Activated T-helper 1 cell treated with anti-CD3 and anti-CD28 coated beads, Interleukin-2, amount 50 U/mL, for 16 hours (primary cell): Measurements from ENCODE around the gene SEC24D.

Experiments
- DNase-seq, 2 donors: peaks; one replicate each; pipeline ENCODE4 v3.0.0-alpha.2; 2020; ENCODE audit warnings: low read depth in 1 of 2, low spot score in 1 of 2

SEC24D gene

DNA sequence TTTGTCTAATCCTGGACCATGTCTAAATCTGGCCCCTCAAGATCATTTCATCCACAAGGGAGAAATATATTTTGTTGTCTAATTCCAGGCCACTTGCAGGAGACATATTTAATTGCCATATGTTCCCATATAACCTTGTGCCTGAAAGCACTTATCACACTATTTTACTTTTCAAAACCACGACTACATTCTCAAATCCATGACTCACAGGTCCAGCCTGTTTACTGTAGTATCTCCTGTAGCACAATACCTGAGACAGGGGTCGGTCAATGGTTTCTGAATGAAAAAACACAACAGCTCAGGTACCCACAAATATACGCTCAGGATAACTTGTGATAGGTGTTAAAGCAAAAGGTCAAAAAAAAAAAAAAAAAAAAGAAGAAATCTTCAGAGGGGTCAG is 60.9 kb downstream of the SEC24D start:
- DNase-seq: no peak

DNA sequence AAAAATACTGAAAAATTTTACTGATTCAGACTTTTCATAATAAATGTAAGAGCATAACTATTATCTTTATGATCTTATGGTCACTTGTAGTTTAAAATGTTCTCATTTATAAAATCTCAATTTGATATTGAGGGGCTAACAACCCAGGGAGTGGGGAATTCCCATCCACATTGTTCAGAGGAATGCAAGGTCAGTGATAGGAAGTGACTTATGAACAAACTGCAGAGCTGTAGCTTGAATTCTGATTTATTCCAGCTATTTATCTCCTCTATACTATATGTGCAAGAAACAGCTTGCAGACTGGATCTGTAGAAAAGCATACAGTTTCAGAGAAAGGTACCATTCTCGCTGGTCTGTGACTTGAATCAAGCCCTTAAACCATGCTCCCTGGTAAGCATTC is 61.6 kb downstream of the SEC24D start:
- no peak for DNase-seq

GRCh38 chr4:118773429-118773792 is 62.5 kb downstream of the SEC24D start:
- DNase-seq: no peak

DNA sequence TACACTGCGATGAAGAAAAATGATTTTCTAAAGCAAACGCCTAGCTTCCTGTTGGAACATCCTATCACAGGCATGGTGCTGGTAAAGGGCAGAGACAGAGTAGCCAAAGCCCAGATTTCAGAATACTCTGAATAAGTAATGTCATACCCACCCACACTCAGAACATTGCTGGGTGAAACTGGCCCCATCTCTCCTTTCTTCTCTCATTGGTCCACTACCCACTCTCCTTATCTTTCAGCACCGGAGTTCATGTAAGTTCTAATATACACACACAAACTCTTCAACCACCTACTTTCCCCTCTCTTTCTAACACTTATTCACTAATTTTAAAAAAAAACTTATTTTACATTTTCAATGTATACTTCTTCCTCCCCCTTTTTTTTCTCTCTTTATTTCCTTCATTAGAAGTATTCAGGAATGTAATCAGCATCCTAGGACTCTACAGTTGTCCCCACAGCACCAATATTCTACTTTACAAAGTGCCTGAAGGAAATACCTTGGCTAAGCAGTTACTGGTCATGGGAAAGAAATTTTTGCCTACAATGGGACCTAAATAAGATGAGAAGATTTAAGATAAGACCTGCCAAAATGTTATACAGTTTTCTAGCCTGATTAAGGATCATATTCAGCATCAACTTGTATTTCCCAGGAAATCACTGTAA is 63.0 kb downstream of the SEC24D start:
- DNase-seq: no peak

GRCh38 chr4:118772081-118772766 is 63.7 kb downstream of the SEC24D start:
- DNase-seq: no peak

GRCh38 chr4:118770741-118771187 is 65.2 kb downstream of the SEC24D start:
- DNase-seq: no peak

DNA sequence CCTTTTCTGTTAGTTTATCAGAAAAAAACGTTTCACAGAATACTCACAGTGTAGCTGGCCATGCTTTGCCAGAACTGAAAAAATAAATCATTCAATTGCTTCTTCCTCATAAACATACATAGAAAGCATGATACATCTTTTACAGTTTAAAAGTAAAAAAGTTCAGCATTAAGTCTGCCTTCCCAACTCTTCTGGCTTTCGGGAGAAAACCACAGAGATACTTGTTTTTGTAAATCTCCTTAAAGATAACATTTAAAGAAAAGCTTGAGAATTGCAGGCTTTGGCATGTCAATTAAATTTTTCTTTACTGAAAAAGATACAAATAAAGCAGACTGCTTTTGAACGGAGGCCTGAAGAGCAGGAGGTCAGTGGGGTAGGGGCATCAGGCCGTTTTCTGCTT is 66.8 kb downstream of the SEC24D start:
- DNase-seq: no peak

DNA sequence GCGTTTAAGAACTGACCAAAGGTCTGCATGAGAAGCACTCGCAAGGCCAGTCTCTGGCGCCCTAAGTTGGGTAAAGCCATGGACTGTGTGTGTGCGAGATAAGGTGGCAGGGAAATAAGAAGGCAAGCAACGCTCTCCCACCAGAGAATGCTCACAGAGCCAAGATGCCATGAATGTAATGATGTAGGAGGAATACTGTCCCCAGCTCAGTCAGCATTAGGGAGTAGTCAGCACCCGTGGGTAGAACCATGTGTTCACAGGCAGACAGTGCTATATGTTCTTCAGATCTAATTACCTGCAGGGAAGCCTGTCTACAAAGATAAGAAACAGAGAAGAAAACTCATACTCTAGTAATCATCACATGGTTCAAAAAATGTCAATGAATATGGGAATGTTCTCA is 68.8 kb downstream of the SEC24D start:
- DNase-seq: no peak

DNA sequence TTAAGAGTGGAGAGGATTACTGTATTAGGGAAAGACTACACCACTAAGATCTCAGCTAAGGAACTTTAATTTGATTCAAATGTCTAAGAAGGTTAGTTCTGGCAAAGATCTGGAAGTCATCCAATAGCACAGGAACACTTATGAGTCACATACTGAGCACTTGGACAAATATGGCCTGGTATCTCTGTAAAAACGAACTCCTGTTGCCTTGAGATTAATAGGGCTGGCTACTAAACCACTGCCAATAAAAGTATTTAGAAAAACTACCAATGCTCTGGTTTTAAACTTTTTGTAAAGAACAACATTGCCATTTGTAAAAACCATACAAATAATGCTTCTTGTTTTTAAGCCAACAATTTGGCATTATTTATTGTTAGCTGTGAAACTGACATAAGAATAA is 70.5 kb downstream of the SEC24D start:
- no peak for DNase-seq

DNA sequence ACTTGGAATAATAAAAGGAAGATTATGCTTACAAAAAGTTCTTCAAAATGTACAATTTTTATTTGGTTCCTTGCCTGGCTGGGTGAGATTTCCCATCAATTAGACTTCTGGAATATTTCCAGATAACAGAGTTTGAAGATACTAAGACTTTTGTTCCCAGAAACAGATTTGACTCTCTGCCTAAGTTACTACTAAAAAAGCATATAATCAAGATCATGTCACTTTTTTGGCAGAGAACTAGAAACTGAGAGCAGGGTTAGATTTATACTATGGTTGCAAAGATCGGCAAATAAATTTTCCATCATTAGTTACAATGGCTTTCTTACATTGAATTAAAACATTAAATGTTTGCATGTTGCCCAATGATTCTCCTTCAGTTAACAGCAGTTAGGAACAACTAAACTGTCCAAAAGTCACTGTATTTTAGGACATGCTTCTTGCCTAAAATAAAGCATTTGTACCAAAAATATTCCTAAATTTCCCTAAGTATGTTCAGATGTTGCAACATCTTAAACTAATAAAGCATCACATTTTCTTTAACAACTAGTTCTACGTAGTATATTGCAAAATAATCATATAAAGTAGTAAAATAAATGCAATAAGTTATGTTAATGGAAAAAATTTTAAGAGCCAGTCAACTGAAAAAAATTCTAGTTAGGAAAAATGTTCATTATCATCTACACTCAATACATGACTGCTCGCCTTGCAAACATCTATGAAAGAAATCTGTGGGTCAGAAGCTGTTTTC is 73.0 kb downstream of the SEC24D start:
- DNase-seq: no peak

GRCh38 chr4:118762155-118762554 is 73.8 kb downstream of the SEC24D start:
- DNase-seq: no peak

- DNase-seq: no peak
Observed at GRCh38 chr4:118761397-118762016, 74.4 kb downstream of the SEC24D start.

GRCh38 chr4:118760493-118760892 is 75.4 kb downstream of the SEC24D start:
- no peak for DNase-seq

DNA sequence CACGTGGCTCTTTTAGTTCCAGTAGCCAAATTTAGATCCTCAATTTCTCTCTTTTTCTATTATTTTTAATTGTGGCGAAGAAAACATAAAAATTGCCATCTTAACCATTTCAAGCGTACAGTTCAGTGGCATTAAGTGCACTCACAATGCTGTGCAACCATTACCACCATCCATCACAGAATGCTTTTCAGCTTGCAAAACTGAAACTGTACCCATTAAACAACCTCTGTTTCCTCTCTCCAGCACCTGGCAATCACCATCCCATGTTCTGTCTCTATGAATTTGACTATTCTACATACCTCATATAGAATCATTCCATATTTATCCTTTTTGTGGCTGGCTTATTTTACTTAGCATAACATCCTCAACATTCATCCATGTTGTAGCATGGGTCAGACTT is 75.8 kb downstream of the SEC24D start:
- no peak for DNase-seq

DNA sequence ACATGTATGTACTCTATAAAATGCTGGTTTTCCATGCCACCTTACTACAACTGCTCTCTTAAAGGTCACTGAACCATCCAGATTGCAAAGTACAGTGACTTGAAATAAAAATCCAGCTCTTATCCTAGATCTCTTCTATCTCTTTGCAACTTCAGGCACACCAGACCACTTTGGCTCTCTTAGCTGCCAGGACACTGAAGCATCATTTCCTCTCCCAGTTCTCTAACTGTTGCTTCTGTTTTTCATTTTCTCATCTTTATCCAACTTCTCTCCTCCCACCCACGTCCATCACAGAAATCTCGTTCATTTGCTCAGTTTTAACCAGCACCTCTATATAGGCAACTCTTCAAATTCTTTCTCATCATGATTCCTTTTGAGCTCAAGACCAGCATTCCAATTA is 76.4 kb downstream of the SEC24D start:
- DNase-seq: no peak

DNA sequence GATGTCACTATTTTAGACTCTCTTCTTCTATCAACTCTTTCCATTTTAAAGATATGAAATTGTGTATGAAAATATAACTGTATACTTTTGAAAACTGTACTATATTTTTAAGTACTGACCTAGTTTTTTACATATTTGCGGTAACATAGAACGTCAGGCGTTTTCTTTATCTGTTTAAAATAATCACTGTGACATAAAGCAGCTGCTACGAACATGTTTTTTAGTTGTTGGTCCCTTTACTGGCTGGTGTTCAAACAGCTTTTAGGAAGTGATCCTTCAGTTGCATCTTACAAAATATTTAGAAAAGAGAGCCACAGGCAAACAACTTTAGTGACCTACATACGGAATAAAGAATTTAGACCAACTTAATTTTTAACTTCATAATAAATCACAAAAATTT is 77.6 kb downstream of the SEC24D start:
- DNase-seq: no peak

GRCh38 chr4:118757761-118758251 is 78.1 kb downstream of the SEC24D start:
- no peak for DNase-seq

DNA sequence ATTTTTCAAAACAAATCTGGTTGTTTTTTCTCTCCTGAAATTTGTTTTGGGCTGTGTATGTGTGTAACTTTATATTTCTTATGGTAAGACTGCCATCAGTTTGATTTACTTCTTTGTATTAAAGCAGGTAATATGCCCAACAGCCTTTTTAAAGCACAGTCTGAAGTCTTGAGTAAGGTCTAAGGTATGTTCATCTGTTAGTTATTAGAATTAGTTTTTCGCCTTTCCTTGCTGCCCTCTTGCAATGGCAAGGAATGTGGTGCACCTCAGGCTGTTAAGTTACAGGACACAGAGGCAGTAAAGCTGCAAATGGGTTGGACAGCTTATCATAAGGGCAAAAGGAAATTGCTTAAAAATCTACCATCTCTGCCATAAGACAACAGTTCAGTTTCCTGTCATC is 79.0 kb downstream of the SEC24D start:
- DNase-seq: no peak

GRCh38 chr4:118756429-118756828 is 79.5 kb downstream of the SEC24D start:
- no peak for DNase-seq

DNA sequence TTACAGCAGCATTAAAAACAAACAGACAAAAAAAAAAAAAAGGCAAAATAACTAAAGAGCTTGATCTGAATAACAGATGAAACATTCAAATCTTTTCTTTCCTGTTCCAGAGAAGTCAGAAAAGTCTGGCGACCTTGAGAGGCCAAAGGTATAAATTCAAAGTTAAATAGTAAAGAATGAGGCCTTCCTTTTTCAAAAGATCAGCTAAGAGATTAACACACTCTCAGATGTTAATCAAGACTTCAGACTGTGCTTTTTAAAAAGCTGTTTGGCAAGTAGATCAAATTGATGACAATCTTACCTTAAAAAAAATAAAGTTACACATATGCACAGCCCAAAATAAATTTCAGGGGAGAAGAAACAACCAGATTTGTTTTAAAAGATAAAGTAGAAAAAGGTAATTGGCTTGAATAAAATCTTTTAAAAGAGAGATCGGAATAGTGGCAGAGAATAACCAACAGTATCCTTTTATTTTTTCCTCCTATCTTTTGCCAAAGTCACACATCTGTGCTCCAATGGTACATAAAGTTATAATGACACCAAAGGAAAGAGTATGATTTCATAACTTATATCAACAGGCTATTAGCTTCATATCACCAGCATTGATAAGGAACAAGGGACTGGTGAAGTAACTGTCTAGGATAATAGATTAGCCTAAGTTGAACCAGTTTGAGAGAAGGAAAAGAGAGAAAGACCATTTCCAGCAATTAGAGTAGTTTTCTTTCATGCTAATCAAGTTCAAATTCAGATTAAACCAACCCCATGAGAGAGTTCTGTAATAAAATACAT is 80.3 kb downstream of the SEC24D start:
- DNase-seq: no peak

- DNase-seq: no peak
Observed at GRCh38 chr4:118754890-118755289, 81.0 kb downstream of the SEC24D start.
